IMR-90 (cell line): ENCODE data around the gene WDR45B.
"Not testable (repeated sequence)": the region's sequence is repeated elsewhere in the genome, so short reads cannot be mapped to it uniquely, and the experiment has no call there.

ENCODE experiments used
- CEBPB ChIP-seq: IDR thresholded peaks from 2 replicates; pipeline ENCODE4 v1.6.1; 2012; ENCODE audit warnings: low read depth, low read length, improper control_type of control experiment
- CHD1 ChIP-seq: IDR thresholded peaks from 2 replicates; pipeline ENCODE4 v1.6.1; 2012; ENCODE audit warnings: low read depth, low read length, improper control_type of control experiment
- FOS ChIP-seq: fragments of 150-350 bp; IDR thresholded peaks from 2 replicates; pipeline ENCODE4 v1.6.1; 2016; ENCODE audit warnings: low read depth, low read length
- MAFK ChIP-seq: IDR thresholded peaks from 2 replicates; pipeline ENCODE4 v1.6.1; 2012; ENCODE audit warnings: low read depth, low read length, improper control_type of control experiment
- MAZ ChIP-seq: IDR thresholded peaks from 2 replicates; pipeline ENCODE4 v1.6.1; 2012; ENCODE audit warnings: low read depth, mild to moderate bottlenecking, low read length, improper control_type of control experiment, moderate library complexity, borderline replicate concordance
- NFE2L2 ChIP-seq: fragments of 150-350 bp; IDR thresholded peaks from 2 replicates; pipeline ENCODE4 v1.6.1; 2016; ENCODE audit warnings: low read depth, mild to moderate bottlenecking, low read length
- POLR2A ChIP-seq: IDR thresholded peaks from 2 replicates; pipeline ENCODE4 v1.6.1; 2012; ENCODE audit warnings: mild to moderate bottlenecking, low read depth, low read length
- RAD21 ChIP-seq: IDR thresholded peaks from 2 replicates; pipeline ENCODE4 v1.6.1; 2012; ENCODE audit warnings: low read length, improper control_type of control experiment
- RCOR1 ChIP-seq: IDR thresholded peaks from 2 replicates; pipeline ENCODE4 v1.6.1; 2012; ENCODE audit warnings: mild to moderate bottlenecking, low read length, improper control_type of control experiment; ENCODE audit not compliant: insufficient replicate concordance
- RFX5 ChIP-seq: IDR thresholded peaks from 2 replicates; pipeline ENCODE4 v1.8.0; 2012; ENCODE audit warnings: low read depth, mild to moderate bottlenecking, low read length, moderate library complexity
- TF ChIP-seq, protein P1 (sequence below): conservative IDR thresholded peaks from 2 replicates; pipeline ENCODE4 v1.5.1; 2012; ENCODE audit warnings: mild to moderate bottlenecking, low read depth, low read length, improper control_type of control experiment
- TF ChIP-seq, protein P2 (sequence below): fragments of 150-350 bp; IDR thresholded peaks from 2 replicates; pipeline ENCODE4 v1.6.1; 2016; ENCODE audit warnings: low read depth, mild to moderate bottlenecking, low read length, moderate library complexity, borderline replicate concordance
- TF ChIP-seq, protein P3 (sequence below): fragments of 150-350 bp; IDR thresholded peaks from 2 replicates; pipeline ENCODE4 v1.6.1; 2017; ENCODE audit warnings: mild to moderate bottlenecking, antibody characterized with exemption, low read length, low read depth

DNA sequence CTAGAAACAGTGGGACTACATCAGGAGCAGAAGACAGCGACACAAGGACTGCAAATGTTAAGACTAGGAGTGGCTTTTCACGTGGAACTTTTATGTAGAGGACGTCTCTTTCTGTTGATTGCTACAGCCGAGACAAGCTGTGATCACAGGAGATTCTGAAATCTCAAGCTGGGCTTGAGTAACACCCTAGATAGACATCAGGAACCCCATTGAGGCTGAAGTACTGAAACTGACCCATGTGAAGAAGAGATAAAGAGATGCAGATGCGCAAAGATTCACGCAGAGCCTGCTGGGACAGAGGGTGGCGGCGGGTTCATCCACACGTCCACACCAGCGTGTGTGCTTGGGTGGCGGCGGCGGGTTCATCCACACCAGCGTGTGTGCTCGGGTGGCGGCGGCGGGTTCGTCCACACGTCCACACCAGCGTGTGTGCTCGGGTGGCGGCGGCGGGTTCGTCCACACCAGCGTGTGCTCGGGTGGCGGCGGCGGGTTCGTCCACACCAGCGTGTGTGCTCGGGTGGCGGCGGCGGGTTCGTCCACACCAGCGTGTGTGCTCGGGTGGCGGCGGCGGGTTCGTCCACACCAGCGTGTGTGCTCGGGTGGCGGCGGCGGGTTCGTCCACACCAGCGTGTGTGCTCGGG is 72.5 kb downstream of the WDR45B start:
- TF ChIP-seq CEBPB, POLR2A, RAD21, FOS, RCOR1, RFX5, NFE2L2, CHD1, MAZ, MAFK: not testable (repeated sequence)
- TF ChIP-seq, protein P1, sequence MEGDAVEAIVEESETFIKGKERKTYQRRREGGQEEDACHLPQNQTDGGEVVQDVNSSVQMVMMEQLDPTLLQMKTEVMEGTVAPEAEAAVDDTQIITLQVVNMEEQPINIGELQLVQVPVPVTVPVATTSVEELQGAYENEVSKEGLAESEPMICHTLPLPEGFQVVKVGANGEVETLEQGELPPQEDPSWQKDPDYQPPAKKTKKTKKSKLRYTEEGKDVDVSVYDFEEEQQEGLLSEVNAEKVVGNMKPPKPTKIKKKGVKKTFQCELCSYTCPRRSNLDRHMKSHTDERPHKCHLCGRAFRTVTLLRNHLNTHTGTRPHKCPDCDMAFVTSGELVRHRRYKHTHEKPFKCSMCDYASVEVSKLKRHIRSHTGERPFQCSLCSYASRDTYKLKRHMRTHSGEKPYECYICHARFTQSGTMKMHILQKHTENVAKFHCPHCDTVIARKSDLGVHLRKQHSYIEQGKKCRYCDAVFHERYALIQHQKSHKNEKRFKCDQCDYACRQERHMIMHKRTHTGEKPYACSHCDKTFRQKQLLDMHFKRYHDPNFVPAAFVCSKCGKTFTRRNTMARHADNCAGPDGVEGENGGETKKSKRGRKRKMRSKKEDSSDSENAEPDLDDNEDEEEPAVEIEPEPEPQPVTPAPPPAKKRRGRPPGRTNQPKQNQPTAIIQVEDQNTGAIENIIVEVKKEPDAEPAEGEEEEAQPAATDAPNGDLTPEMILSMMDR, result not testable (repeated sequence)
- TF ChIP-seq, protein P2, sequence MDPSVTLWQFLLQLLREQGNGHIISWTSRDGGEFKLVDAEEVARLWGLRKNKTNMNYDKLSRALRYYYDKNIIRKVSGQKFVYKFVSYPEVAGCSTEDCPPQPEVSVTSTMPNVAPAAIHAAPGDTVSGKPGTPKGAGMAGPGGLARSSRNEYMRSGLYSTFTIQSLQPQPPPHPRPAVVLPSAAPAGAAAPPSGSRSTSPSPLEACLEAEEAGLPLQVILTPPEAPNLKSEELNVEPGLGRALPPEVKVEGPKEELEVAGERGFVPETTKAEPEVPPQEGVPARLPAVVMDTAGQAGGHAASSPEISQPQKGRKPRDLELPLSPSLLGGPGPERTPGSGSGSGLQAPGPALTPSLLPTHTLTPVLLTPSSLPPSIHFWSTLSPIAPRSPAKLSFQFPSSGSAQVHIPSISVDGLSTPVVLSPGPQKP, result not testable (repeated sequence)
- TF ChIP-seq, protein P3, sequence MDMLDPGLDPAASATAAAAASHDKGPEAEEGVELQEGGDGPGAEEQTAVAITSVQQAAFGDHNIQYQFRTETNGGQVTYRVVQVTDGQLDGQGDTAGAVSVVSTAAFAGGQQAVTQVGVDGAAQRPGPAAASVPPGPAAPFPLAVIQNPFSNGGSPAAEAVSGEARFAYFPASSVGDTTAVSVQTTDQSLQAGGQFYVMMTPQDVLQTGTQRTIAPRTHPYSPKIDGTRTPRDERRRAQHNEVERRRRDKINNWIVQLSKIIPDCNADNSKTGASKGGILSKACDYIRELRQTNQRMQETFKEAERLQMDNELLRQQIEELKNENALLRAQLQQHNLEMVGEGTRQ, result not testable (repeated sequence)
